ENCODE results near the gene MACROD2. TPM values are rescaled to one million over a fixed set of nuclear protein-coding genes. Genes with fewer than 3 reads are reported as not detected.

MACROD2 gene
- total RNA-seq, 1 donor from 2014 or later, result 60.4 TPM

DNA sequence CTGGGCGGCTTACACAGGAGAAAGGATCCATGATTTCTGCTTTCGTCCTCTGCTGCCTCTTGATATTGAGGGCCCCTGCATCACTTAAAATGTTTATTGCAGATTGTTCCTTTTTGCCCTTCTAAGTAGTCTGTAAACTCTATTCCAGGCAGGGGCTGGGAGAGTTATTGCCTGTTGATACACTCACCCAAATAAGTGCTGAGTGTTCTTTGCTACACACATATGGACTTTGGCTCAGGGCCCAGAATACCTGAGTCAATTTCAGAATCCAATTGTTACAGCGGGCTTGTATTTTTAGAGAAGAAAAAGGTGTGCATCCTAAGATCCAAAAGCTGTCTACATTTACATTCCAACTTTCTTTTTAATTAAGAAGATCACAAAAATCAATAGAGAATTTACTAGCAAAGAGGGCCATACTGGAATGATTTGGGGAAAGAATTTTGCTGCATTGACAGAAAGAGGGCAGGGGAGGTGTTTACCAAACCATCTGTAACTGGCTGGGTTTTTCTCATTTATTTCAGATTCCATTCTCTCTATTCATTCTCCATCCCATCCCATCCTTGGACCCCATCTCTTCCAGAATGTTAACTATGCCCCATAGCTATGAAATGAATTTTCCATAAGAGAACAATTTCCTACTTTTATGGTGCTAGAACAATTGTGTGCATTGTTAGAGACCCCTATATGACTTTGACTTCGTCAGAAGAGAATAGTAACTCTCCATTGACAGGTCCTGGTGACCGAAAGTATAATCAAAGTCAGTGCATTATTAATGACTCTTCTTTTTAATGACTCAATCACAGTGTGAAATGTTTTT is 1302.0 kb downstream of the MACROD2 start:
- DNase-seq, result no peak

DNA sequence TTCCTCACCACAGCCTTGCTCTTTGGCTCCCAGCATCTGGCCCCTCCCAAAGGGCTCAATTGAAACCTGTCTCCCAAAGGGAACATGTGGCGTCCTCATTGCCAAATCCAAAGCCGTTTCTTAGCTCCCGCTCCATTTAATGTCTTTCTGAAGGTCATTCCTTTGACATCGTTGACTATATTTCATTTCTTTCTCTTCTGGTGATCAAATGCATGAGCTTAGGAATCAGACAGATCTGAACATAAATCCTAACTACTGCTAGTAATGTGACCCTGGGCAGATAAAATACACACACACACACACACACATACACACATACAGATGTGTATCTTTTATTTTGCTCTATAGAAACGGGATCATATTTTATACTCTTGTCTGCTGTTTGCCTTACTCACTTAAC is 1306.8 kb downstream of the MACROD2 start:
- DNase-seq, result no peak

DNA sequence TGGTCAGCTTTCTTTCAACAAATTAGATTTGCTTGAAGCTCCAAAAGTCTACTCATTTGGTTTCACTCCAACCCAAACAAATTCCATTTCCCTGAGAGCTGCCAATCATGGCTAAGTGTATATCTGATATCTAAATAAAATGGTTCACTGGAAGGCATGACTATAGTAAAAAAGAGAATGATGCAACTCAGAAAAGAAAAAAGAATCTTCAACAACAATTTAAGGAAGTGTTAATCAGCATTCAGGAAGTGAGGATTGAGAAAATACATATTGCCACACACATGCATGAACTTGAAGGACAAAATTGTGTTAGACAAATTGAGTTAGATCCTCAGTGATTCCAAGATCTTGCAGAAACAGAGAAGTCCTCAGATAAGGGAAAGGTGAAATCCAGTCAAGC is 1315.0 kb downstream of the MACROD2 start:
- DNase-seq, result no peak

DNA sequence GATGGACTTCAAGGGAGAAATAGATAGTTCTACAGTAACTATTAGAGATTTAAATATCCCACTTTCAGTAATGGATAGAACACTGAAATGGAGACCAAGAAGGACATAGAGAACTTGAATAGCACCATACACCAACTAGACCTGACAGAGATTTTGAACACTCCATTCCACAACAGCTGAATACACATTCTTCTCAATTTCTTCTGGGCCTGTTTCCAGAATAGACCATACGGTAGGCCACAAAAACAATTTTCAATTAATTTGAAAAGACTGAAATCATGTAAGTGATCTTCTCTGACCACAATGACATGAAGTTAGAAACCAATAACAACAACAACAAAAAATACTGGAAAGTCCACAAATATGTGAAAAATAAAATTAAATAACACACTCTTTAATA is 1321.2 kb downstream of the MACROD2 start:
- no peak for DNase-seq

DNA sequence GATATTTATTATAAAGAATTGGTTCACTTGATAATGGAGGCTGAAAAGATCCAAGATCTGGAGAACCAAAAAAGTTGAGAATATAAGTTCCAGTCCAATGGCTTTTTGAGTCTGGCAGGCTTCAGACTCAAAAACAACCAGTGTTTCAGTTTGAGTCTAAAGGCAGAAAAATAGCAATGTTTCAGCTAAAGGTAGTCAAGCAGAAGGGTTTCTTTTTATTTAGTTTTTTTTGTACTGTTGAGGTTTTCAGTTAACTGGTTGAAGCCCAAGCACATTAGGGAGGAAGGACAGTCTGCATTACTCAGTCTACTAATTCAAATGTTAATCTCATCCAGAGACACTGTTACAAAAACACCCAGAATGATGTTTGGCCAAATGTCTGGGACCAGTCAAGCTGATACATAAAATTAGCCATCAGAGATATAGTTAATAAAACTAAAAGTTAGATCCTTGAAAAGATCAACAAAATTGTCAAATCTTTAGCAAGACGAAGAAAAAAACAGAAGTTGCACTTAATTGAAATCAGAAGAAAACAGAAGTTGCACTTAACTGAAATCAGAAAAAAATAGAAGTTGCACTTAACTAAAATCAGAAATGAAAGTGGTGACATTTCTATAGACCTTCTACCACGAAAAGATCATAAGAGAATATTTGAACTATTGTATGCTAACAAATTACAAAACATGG is 1322.4 kb downstream of the MACROD2 start:
- no peak for DNase-seq

DNA sequence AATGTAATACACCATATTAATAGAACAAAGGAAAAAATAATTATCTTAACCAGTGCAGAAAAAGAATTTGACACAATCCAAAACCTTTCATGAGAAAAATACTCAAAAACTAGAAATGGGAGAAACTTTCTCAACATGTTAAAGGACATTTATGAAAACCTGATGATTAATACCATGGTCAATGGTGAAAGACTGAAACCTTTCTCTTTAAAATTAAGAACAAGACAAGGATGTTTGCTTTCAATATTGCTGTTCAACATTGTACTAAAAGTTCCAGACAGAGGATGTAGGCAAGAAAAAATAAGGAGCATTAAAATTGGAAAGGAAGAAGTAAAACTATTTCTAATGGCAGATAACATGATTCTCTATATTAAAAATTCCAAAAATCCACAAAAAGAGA is 1323.4 kb downstream of the MACROD2 start:
- no peak for DNase-seq

DNA sequence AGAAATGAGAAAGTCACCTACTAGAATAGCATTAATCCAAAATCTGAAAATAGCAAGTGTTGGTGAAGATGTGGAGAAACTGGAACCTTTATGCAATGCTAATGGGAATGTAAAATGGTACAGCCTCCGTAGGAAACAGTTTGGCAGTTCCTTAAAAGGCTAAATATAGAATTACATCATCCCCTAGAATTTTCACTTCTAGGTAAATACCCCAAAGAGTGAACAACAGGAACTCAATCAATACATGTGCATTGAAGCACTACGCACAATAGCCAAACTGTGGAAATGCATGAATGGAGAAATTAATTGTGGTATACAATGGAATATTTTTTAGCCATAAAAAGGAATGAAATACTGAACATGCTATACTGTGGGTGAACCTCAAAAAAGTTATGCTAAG is 1324.1 kb downstream of the MACROD2 start:
- DNase-seq, result no peak

DNA sequence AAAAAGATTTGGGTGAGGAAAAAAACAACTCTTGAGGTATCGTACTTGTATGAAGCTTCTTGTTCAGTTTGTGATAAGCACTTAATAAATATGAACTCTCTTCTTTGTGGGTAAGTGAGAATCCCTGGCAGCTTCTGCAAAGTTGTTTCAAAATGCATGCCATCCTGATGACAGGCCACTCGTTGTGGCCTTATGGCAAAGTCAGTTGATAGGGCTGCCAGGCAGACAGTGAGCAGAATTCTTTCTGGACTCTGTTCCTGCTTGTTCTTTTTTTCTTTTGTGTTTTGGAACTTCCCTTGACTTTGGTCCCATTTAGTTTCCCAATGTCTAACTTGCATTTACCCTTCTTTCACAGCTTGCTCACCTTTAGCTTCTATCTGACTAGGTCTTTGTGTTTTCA is 1325.6 kb downstream of the MACROD2 start:
- no peak for DNase-seq

DNA sequence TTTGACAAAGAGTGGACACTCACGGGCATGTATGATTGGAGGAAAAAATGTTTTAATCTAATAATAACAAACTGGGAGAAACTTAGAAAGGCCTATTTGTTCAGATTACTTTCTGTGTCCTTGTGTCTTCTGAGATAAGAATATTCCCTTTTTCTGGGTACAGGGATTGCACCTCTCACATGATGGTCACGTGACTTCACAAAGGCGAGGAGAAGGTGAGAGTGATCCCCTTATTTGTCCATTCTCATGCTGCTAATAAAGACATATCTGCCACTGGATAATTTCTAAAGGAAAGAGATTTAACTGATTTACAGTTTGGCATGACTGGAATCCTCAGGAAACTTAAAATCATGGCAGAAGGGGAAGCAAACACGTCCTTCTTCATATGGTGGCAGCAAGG is 1331.8 kb downstream of the MACROD2 start:
- DNase-seq, result no peak

DNA sequence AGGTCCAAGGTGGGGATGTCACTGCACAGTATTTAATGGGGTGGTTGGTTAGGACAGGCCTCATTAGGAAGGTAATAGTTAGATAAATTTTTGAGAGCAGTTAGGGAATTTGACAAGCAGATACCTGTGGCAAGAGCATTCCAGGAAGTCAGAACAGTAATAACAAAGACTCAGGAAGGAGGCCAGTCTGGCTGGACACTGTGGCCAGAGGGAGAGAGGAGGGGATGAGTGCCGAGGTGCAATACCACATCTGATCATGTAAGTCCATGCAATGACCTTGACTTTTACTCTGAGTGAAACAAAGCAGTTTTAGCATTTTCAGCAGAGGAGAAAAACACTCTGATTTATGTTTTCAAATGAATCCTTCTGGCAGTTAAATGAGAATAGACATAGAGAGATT is 1332.8 kb downstream of the MACROD2 start:
- DNase-seq, result no peak

DNA sequence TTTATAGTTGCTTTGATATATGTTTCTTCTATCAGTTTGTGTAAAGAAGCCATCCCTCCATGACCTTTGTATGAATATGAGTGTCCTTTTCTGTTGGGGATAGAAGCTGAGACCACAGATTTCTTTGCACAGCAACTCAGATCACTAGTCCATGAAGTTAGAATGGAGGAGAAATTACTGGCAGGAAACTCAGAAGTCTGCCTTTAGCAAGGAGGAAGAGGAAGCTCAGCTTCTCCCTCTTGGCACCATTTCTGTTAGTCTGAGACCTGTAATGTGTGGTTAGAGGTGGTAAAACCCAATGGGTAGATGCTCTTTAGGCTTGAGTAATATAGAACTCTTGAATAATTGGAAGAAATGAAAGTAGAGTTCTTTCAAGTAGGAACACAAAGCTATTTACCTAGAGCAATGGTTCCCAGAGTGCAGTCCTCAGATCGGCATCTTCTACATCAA is 1337.4 kb downstream of the MACROD2 start:
- DNase-seq, result no peak

DNA sequence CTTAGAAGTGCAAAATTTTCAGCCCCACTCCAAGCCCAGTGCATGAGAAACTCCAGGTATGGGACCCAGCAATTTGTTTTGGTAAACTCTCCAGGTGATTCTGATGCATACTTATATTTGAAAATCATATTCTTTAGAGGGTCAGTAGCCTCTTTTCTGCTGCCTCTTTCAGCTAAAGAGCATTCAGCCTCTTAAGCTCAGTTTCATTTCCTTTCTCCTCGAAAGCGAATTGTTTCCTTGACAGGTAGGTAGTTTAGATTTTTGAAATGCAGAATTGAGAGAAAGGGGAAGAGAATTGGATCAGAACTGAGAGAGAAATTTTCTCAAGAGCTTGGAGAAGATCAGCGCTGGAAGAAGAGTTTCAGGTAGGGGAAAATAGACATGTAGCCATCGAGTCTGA is 1337.9 kb downstream of the MACROD2 start:
- no peak for DNase-seq

DNA sequence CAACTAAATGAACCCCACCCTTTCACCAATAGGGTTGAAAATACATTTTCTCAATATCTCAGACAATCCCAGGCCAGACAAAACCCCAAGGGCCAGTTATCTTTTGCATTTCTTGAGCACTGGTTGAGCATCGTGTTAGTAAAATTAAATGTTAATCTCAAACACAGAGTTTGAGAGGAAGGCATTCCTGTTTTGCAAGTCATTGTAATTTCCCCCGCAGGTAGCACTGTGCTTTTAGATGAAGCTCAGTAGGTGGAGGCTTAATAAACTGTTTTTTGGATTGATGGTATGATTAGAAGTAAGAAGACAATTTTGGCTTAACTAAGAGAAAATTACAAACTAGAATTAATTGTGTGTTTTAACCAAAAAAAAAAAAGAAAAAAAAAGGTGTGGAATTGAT is 1340.7 kb downstream of the MACROD2 start:
- no peak for DNase-seq

DNA sequence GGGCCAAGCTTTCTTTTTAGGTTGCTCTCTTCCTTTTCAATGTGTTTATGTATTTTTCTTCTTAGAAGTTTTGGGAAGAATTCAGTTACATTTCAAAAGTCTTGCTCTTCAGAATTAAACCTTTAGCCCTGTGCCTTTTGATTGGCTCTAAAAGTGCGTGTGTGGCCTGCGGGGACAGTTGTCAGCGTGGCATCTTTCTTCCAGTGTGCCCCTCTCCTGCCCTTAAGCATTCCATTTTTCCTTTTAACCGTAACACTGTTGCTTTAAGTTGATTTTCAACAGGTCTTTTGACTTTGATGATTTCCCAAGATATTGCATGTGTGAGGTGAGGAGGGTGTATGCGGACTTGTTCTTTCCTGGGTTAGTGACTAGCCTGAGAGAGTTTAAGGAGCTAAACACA is 1341.2 kb downstream of the MACROD2 start:
- no peak for DNase-seq

DNA sequence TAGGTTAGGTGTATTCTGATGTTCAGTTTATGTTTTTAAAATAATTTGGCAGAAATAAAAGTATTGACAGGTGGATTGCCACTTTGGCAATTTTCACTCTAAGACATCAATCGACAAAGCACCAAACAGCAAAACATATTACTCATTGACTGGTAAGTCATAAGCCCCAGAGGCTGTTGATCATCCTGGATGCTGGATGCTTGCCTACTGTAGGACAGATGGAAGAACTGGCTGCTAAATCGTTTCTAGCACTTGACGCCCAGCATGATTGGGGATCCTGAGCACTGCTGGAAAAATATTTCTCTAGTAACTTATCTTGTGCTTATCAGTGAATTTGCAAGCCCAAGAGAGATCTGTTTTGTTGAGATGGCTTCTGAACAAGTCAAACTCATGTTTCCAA is 1343.9 kb downstream of the MACROD2 start:
- DNase-seq, result no peak

DNA sequence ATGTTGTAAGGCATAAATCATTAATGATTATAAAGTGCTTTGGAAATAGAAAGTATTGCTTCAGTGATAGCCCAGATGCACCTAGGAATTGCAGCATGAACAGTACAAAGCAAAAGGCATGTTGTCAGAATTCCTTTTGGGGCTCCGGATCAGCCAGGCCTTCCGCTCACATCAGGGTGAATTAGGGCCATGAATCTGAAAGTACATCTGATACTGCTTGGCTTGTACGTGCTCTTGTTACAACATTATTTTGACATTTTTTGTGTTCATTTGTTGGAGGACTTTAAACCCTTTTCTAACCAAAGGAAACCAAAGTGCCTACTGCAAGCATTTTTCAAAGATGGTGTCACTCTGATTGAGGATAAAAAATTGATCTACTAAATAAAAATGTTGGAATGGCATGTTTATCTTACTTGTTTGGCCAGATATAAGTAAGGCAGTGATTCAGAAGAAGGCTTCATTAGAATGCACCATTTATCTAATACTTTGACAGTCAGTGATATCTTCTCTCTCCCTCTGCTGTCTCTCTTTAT is 1347.7 kb downstream of the MACROD2 start:
- DNase-seq, result no peak

DNA sequence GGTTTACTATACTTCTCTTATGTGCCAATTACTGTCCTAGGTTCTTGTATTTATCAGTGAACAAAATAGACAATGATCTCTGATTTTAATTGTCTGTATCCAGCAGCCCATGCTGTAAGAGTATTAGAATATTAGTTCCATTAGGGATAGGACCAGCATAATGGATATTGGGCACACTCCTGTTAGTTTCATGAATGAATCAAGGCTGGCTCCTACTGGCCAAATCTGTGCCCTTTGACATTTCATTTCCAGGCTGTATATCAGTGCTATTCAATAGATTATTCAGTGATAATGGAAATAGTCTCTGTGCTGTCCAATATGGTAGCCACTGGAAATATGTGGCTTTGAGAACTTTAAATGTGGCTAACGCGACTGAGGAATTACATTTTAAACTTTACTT is 1350.0 kb downstream of the MACROD2 start:
- DNase-seq, result no peak

DNA sequence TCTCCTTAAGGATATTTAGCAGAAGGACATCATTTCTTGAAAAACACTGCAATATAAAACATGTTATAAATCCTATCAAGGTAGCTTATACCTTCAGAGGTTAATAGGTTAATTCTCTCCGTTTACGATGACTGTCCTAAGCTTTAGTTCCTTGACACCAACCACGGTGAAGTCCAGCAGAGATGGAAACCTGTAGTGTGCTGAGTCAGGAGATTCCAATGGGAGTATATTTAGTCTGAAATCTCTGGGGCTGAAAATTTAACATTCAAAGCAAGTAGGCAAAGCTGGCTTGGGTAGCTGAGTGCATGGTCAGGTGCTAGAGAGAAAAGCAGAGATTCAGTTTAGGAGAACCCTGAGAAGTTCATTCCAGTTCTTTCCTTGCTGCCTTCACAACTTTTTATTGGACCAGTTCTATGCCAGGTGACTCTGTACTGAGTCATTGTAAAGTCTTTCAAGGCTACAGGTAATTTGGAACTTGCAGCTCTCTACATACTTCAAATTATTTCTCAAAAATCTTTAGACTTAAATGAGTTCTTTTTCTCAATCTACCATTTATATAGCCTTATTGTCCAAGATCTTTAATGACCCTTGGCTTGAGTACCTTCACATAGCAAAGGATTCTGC is 1351.5 kb downstream of the MACROD2 start:
- no peak for DNase-seq

DNA sequence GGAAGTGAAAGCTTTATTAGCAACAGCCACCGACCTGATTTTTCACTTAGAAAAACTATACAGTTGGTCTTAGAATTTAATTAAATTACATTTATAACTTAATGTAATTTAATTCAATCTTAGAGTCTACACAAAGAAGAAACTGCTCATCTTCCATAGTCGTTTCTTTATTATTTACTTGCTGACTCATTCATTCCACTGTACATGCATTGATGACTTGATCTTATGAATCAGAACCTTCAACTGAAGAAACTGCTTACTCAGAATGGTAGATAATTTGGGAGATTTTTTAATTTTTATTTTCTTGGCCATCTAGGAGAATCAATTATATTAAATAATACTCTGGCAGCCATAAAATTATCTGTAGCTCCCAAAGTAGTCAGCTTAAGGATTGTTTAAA is 1363.7 kb downstream of the MACROD2 start:
- no peak for DNase-seq

DNA sequence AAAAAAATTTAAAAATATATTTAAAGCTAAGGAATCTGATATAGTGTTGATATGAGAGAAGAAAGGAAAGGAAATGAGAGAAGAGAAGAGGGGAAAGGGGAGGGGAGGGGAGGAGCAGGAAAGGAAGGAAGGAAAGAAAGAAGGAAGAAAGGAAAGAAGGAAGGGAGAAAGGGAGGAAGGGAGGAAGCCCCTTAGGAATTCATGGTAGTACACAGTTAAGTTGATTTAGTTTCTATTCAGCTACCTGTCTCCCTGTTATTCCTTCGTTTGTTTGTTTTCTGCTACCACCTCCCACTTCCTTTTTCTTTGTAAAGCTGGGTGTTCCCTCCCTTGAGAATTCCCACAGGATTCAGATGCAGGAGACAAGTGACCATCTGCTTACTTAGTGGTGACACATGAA is 1367.5 kb downstream of the MACROD2 start:
- DNase-seq, result no peak

DNA sequence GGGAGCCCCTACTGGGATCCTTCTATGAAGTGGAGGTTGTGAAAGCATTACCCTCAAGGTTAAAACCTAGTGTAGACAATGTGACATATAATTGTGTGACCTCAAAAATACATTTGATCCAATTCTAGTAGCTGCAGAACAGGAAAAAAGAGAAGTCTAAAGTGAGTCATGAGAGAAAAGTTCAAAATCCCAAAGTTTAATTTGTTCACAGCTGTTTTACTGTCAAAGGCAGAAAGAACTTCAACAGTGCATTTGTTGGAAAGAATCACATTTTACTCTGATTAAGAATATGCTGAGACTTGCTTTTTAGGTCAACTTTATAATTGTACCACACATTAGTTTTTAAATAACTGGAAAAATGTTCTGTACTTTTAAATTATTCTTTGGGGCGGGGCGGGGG is 1369.5 kb downstream of the MACROD2 start:
- no peak for DNase-seq

DNA sequence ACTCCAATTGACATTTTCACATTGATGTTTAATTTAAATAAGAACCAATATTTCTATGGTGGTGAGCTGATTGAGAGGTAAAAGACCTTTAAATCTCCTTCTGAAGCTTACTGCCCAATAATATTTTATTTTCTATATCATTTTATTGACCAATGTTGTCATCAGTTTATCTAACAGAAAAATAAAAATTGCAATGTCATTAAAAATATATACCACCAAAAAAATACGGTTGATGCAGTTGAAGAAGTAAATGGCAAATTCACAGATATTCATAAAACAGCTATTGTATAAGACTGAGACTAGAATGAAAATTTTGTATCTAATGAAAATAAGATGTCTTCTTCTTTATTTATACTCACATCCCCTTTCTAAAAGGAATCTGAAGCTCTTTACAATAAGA is 1375.1 kb downstream of the MACROD2 start:
- no peak for DNase-seq

DNA sequence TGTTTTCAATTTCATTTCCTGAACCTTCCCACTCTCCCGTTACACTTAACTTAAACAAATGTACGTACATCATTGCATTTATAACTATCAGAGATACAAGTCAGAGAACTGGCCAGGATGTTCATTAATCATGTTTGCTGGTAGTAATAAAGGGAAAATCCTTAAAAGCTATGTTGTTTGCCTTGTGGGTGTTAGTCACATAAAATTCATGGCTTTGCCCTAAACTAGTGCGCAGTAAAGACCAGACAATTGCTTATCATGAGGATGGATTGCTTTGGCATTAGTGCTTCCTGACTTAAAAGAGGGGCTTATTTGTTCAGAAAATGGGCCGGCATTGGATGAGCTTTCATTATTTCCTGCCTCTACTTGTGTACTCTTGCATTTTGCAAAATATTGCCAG is 1379.4 kb downstream of the MACROD2 start:
- no peak for DNase-seq

All from occipital lobe (tissue), 2 donors.